PC-3 (cell line): ENCODE measurements around the gene TMEM141. TPM values are rescaled to one million over a fixed set of nuclear protein-coding genes. Genes with fewer than 3 reads are reported as not detected.

ENCODE experiments used
- ATAC-seq: fragments of 200-7000 bp; cut with Tn5 transposase; 2 replicates; pipeline ENCODE4 v1.9.1; 2020; ENCODE audit warnings: mild to moderate bottlenecking, moderate library complexity
- BruUV-seq: library from RNA; stranded (reverse); fragments of 400-500 nt; replicated peaks from 2 replicates; lab custom pipeline; 2021; lab: Mats Ljungman, UMichigan
- CTCF ChIA-PET: fragments of 300-600 bp; sonication (Branson Sonifier 250); formaldehyde crosslinking; loops from one replicate; lab custom pipeline; 2022; ENCODE audit warnings: antibody characterized with exemption; lab: Charles Lee
- POLR2A ChIA-PET: fragments of 300-600 bp; sonication (Branson Sonifier 250); formaldehyde crosslinking; loops from one replicate; lab custom pipeline; 2022; ENCODE audit warnings: antibody characterized with exemption; ENCODE audit not compliant: unreplicated experiment; lab: Charles Lee
- DNase-seq: peaks from one replicate; pipeline ENCODE4 v3.0.0-alpha.2; 2015
- H2AFZ ChIP-seq: fragments of 300-600 bp; sonication (generic); 2 replicates; pipeline ENCODE4 v1.6.0; 2016; ENCODE audit warnings: antibody characterized with exemption, low read length
- H3F3A ChIP-seq: fragments of 300-600 bp; sonication (generic); one replicate; pipeline ENCODE4 v1.6.0; 2017; ENCODE audit warnings: antibody characterized with exemption, low read length, control low read depth, mild to moderate bottlenecking; ENCODE audit not compliant: unreplicated experiment
- H3K27ac ChIP-seq: fragments of 300-600 bp; sonication (generic); 2 replicates; pipeline ENCODE4 v1.5.1; 2016; ENCODE audit warnings: mild to moderate bottlenecking, low read length
- H3K27me3 ChIP-seq: fragments of 300-600 bp; sonication (generic); 2 replicates; pipeline ENCODE4 v1.6.1; 2016; ENCODE audit warnings: low read length, mixed read lengths
- H3K36me3 ChIP-seq: fragments of 300-600 bp; sonication (generic); 2 replicates; pipeline ENCODE4 v1.6.1; 2016; ENCODE audit warnings: low read depth, mixed run types, low read length, mixed read lengths
- H3K4me1 ChIP-seq: fragments of 300-600 bp; sonication (generic); 2 replicates; pipeline ENCODE4 v1.5.1; 2016; ENCODE audit warnings: low read length; ENCODE audit not compliant: insufficient read depth
- H3K4me2 ChIP-seq: fragments of 300-600 bp; sonication (generic); 2 replicates; pipeline ENCODE4 v1.6.0; 2016; ENCODE audit warnings: low read length
- H3K4me3 ChIP-seq: fragments of 300-600 bp; sonication (generic); 2 replicates; pipeline ENCODE4 v1.5.1; 2016; ENCODE audit warnings: mild to moderate bottlenecking, low read length, mixed read lengths
- H3K79me2 ChIP-seq: fragments of 300-600 bp; sonication (generic); 2 replicates; pipeline ENCODE4 v1.6.1; 2017; ENCODE audit warnings: low read length, mixed read lengths
- H3K9ac ChIP-seq: fragments of 300-600 bp; sonication (generic); 2 replicates; pipeline ENCODE4 v1.6.0; 2016; ENCODE audit warnings: mild to moderate bottlenecking, low read length
- H3K9me2 ChIP-seq: fragments of 300-600 bp; sonication (generic); replicated peaks from 2 replicates; pipeline ENCODE4 v1.6.1; 2016; ENCODE audit warnings: mixed run types, low read length, mixed read lengths
- H3K9me3 ChIP-seq: fragments of 300-600 bp; sonication (generic); 2 replicates; pipeline ENCODE4 v1.6.1; 2016; ENCODE audit warnings: low read length, mixed read lengths
- H4K20me1 ChIP-seq: fragments of 300-600 bp; sonication (generic); 2 replicates; pipeline ENCODE4 v1.6.1; 2016; ENCODE audit warnings: low read length, mixed read lengths
- EZH2 ChIP-seq: fragments of 300-600 bp; sonication (generic); IDR thresholded peaks from one replicate; pipeline ENCODE4 v1.6.1; 2017; ENCODE audit warnings: antibody characterized with exemption, mild to moderate bottlenecking, low read length; ENCODE audit not compliant: unreplicated experiment
- EZH2phosphoT487 ChIP-seq: fragments of 300-600 bp; sonication (generic); IDR thresholded peaks from 2 replicates; pipeline ENCODE4 v1.6.1; 2018; ENCODE audit warnings: mild to moderate bottlenecking, antibody characterized with exemption, low read length, borderline replicate concordance
- intact Hi-C: fragments of 100-400 bp; cut with micrococcal nuclease; formaldehyde crosslinking; loops from 2 replicates; pipeline ENCODE4 v1.9.0; 2023
- total RNA-seq: library from RNA; depleted of rRNA; stranded (reverse); fragments of >200 nt; gene quantifications from 2 replicates; pipeline ENCODE4 v1.2.3, GENCODE V29; 2014
- TF ChIP-seq, protein P1 (sequence below): fragments of 300-600 bp; sonication (generic); conservative IDR thresholded peaks from 2 replicates; pipeline ENCODE4 v1.5.1; 2017; ENCODE audit warnings: antibody characterized with exemption, low read depth, mild to moderate bottlenecking, low read length

The TMEM141 gene
- total RNA-seq, 1 experiment from 2014 or later: 101 TPM

GRCh38 chr9:136820971-136821825 is 30.1 kb downstream of the TMEM141 start:
- POLR2A ChIA-PET: no interaction called here

GRCh38 chr9:136821826-136822544 is 30.8 kb downstream of the TMEM141 start:
- H3K9ac ChIP-seq: no peak overlapping the region
- no peak for TF ChIP-seq EZH2phosphoT487
- TF ChIP-seq EZH2: no peak
- TF ChIP-seq, protein P1, sequence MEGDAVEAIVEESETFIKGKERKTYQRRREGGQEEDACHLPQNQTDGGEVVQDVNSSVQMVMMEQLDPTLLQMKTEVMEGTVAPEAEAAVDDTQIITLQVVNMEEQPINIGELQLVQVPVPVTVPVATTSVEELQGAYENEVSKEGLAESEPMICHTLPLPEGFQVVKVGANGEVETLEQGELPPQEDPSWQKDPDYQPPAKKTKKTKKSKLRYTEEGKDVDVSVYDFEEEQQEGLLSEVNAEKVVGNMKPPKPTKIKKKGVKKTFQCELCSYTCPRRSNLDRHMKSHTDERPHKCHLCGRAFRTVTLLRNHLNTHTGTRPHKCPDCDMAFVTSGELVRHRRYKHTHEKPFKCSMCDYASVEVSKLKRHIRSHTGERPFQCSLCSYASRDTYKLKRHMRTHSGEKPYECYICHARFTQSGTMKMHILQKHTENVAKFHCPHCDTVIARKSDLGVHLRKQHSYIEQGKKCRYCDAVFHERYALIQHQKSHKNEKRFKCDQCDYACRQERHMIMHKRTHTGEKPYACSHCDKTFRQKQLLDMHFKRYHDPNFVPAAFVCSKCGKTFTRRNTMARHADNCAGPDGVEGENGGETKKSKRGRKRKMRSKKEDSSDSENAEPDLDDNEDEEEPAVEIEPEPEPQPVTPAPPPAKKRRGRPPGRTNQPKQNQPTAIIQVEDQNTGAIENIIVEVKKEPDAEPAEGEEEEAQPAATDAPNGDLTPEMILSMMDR: no peak
- H4K20me1 ChIP-seq: no peaks in the 10 kb centered on the region
- peaks cover 3% of the 10 kb centered on the region; the same call in 1 of the 2 replicates for H3K36me3 ChIP-seq
- CTCF ChIA-PET: no interaction called here
- 0 out of 2 replicates have a peak, but pooled peaks cover 5% of the 10 kb centered on the region for H3K79me2 ChIP-seq
- no peak overlapping the region for H3K4me2 ChIP-seq
- H3K4me1 ChIP-seq: no peaks in the 10 kb centered on the region
- no TSS peak for BruUV-seq
- H3K27ac ChIP-seq: no peak overlapping the region
- H3K4me3 ChIP-seq: no peak overlapping the region
- H3F3A ChIP-seq: no peaks in the 10 kb centered on the region
- no peaks in the 10 kb centered on the region for H3K27me3 ChIP-seq
- no peak for ATAC-seq
- intact Hi-C loops: no loop called here
- no peak overlapping the region for H2AFZ ChIP-seq
- H3K9me3 ChIP-seq: no peaks in the 10 kb centered on the region
- DNase-seq: no peak
- POLR2A ChIA-PET: no interaction called here
- H3K9me2 ChIP-seq: no peaks in the 10 kb centered on the region

More at GRCh38 chr9:136820971-136821825, 30.1 kb downstream of the TMEM141 start:
- Histone ChIP-seq H3K4me3 (no peak overlapping the region), H3K9ac (no peak overlapping the region), H3K4me1 (no peaks in the 10 kb centered on the region), H3K27ac (no peak overlapping the region), H2AFZ (no peak overlapping the region), H3K27me3 (no peaks in the 10 kb centered on the region), H4K20me1 (no peaks in the 10 kb centered on the region), H3K4me2 (no peak overlapping the region), H3K9me2 (no peaks in the 10 kb centered on the region), H3F3A (no peaks in the 10 kb centered on the region), H3K36me3 (peaks cover 3% of the 10 kb centered on the region; the same call in 1 of the 2 replicates), H3K79me2 (0 out of 2 replicates have a peak, but pooled peaks cover 8% of the 10 kb centered on the region), H3K9me3 (no peaks in the 10 kb centered on the region)
- intact Hi-C loops: no loop called here
- TF ChIP-seq, protein P1: no peak
- TF ChIP-seq EZH2 (no peak), EZH2phosphoT487 (no peak)
- ATAC-seq: no peak
- no TSS peak for BruUV-seq
- no peak for DNase-seq
- CTCF ChIA-PET: no interaction called here
